Measurements from ENCODE around the gene OTUB1.

The OTUB1 gene

GRCh38 chr11:63974259-63975143 lies 11.7 kb upstream of the OTUB1 start, which contains the start of gene COX8A:
TSS of gene COX8A (plus strand) at chr11:63974620. CDS start at chr11:63974681, 61 bp downstream.
- peak; percentile 80 to 100 (median 97) for DNase-seq

GRCh38 chr11:63978551-63979239 lies 7.5 kb upstream of the OTUB1 start:
- DNase-seq = no peak

GRCh38 chr11:63979426-63979825 lies 6.8 kb upstream of the OTUB1 start:
- no peak for DNase-seq

- peak in 8 of 58 donors; percentile 28 to 62 (median 44) for DNase-seq
Measured at GRCh38 chr11:63985812-63986155, 454 bp upstream of the OTUB1 start.

GRCh38 chr11:63986932-63987513 lies 785 bp downstream of the OTUB1 start:
- DNase-seq = no peak

GRCh38 chr11:63991558-63991957 lies 5.3 kb downstream of the OTUB1 start:
- DNase-seq = no peak

- no peak for DNase-seq
Measured at GRCh38 chr11:63993100-63993499, 6.9 kb downstream of the OTUB1 start.

GRCh38 chr11:63993993-63994392 lies 7.8 kb downstream of the OTUB1 start:
- no peak for DNase-seq

- DNase-seq = no peak
Measured at GRCh38 chr11:63996512-63996911, 10.3 kb downstream of the OTUB1 start.

GRCh38 chr11:63997104-63997700 lies 11.0 kb downstream of the OTUB1 start:
- no peak for DNase-seq

GRCh38 chr11:63997801-63998337 lies 11.6 kb downstream of the OTUB1 start:
- DNase-seq = no peak

- DNase-seq = no peak
Measured at GRCh38 chr11:63998558-63999348, 12.5 kb downstream of the OTUB1 start.

GRCh38 chr11:63999349-64000025 lies 13.2 kb downstream of the OTUB1 start:
- DNase-seq = peak in 8 of 58 donors; percentile 8 to 48 (median 20)

- peak in 43 of 58 donors; percentile 14 to 73 (median 43) for DNase-seq
Measured at GRCh38 chr11:64000026-64000739, 13.9 kb downstream of the OTUB1 start.

- DNase-seq = no peak
Measured at GRCh38 chr11:64000740-64001483, 14.7 kb downstream of the OTUB1 start.

GRCh38 chr11:64001484-64002420 lies 15.5 kb downstream of the OTUB1 start:
- no peak for DNase-seq
